H1 (cell line): ENCODE measurements around the gene PLA2G4E.

Source experiments
- CHD1 ChIP-seq: IDR thresholded peaks from 2 replicates; pipeline ENCODE4 v1.6.1; 2012; ENCODE audit warnings: low read depth, low read length, improper control_type of control experiment
- CTCF ChIP-seq, 3 experiments: IDR thresholded peaks; 1 replicate in 2 of 3; 2 replicates in 1 of 3; pipeline versions ENCODE4 v1.5.1 to v1.6.1; 2011; ENCODE audit warnings: low read length in 3 of 3, mild to moderate bottlenecking in 3 of 3, inconsistent platforms in 2 of 3, low read depth in 1 of 3, moderate library complexity in 1 of 3; ENCODE audit not compliant: insufficient read depth in 1 of 3; ENCODE audit errors: control extremely low read depth in 1 of 3
- MAX ChIP-seq: IDR thresholded peaks from 2 replicates; pipeline ENCODE4 v1.6.1; 2012; ENCODE audit warnings: inconsistent platforms
- PHF8 ChIP-seq: fragments of 200-600 bp; sonication (generic); conservative IDR thresholded peaks from 2 replicates; pipeline ENCODE4 v1.7.1; 2012; ENCODE audit warnings: low read depth, mild to moderate bottlenecking, inconsistent platforms, low read length, moderate library complexity
- POLR2A ChIP-seq, 2 experiments: IDR thresholded peaks; 1 replicate in 1 of 2; 2 replicates in 1 of 2; pipeline ENCODE4 v1.6.1; 2011; ENCODE audit warnings: low read depth in 2 of 2, low read length in 2 of 2, mild to moderate bottlenecking in 2 of 2; ENCODE audit errors: control extremely low read depth in 1 of 2
- POLR2AphosphoS5 ChIP-seq: IDR thresholded peaks from 2 replicates; pipeline ENCODE4 v1.6.1; 2011; ENCODE audit warnings: low read depth, low read length

GRCh38 chr15:41992803-41993190 lies 28.0 kb downstream of the PLA2G4E start:
- TF ChIP-seq PHF8: no peak
- no peak for TF ChIP-seq CHD1
- TF ChIP-seq CTCF (IDR thresholded peaks at IDR 0.05; ENCODE audit: control extremely low read depth in 1 of 3, insufficient read depth in 1 of 3, low read depth in 1 of 3, low read length in 3 of 3): no peak
- no peak for TF ChIP-seq POLR2AphosphoS5
- no peak for TF ChIP-seq POLR2A (IDR thresholded peaks at IDR 0.05; ENCODE audit: control extremely low read depth in 1 of 2, low read depth in 2 of 2, low read length in 2 of 2)
- TF ChIP-seq MAX: no peak
